Stimulated activated CD8-positive, alpha-beta memory T cell treated with anti-CD3 and anti-CD28 coated beads, Interleukin-7, amount 100 ng/mL, for 24 hours (primary cell): ENCODE measurements around the gene FAM124A.
"Not testable (repeated sequence)": the region's sequence is repeated elsewhere in the genome, so short reads cannot be mapped to it uniquely, and the experiment has no call there.

ENCODE experiments used
- DNase-seq: peaks from one replicate; pipeline ENCODE4 v3.0.0-alpha.2; 2020; ENCODE audit warnings: low read depth

Gene FAM124A

DNA sequence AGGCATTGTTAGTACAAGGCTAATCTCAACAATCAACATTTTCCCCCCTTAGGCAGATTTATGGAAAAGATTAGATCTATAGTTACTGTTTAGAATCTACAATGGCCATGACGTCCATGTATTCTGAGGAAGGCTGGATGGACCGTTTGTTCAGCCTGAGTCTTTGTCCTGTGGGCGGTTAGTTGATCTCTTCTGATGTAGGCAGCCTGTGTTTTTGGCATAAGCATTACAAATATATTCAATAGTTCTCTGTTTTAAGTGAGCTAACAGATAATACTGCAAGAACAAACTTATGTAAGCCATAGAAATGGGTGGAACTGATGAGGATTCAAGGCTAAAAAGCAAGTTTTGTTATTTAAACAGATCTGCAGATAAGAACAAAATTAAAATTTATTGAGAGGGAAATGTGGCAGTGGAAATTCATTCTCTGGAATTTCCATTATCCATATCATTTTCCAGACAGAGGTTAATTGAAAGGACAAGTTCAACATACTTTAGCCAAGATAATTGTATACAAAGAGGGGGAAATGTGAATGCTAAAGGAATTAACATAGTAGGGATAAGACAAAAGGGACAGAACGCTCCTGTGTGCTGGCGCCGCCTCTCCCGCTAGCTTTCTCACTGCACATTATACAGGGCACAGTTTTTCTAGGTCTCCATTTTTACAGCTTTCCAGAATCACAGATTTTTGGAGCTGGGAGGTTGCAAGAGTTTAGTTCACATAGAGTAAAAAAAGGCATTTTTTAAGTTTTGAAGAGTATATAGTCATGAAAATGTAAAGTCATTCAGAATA, 48.6 kb downstream of the FAM124A start:
- DNase-seq: no peak

DNA sequence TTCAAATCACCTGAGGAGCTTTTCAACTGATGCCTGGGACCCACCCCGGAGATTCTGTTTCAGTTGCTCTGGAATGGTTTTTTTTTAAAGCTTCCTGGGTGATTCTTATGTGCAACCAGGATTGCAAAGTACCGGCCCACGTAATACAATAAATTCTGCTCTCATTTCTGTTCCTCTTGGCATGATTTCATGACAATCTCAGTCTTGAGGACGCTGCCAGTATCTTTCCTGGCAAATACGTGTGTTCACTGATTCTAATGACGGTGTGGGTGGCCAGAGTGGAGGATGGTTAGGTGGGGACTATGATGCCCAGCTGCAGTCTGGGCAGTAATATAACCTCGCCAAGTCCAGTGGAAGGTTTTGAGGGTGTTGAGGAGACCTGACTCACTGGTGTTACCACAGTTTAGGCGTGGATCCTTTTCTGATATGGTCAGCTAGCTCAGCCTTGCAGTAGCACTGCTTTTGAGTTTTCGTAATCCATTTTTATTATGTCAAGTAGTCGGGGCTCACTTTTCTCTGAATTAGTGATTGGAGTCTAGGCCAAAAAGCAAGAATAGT, 49.4 kb downstream of the FAM124A start:
- DNase-seq: no peak

DNA sequence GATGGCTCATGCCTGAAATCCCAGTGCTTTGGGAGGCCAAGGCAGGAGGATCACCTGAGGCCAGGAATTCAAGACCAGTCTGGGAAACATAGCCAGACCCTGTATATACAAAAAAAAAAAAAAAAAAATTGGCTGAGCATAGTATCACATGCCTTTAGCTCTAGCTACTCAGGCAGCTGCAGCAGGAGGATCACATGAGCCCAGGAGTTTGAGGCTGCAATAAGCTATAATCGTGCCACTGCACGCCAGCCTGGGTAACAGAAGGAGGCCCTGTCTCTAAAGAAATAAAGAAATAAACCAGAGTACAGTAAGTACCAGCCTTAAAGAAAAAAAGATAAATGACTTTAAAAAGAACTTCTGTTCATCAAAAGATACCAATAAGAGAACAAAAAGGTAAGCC, 52.9 kb downstream of the FAM124A start:
- no peak for DNase-seq

DNA sequence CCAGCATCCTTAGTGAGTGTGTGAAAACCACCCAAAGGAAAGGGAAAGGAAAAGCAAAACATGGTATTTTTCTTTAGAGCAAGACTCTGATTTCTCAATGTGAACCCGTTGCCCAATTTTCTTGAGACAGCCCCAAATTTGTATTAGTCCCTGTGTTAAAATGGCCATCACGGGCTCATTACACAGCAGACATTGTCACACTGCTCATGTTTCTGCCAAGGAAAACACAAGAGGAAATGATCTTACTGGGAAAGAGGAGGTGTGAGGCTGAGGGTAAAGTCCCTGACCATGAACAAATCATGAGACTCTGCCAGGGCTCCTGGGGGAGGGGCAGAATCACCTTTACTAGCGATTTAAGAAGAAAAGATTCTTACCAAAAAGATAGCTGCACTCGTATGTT, 54.4 kb downstream of the FAM124A start:
- DNase-seq: no peak

DNA sequence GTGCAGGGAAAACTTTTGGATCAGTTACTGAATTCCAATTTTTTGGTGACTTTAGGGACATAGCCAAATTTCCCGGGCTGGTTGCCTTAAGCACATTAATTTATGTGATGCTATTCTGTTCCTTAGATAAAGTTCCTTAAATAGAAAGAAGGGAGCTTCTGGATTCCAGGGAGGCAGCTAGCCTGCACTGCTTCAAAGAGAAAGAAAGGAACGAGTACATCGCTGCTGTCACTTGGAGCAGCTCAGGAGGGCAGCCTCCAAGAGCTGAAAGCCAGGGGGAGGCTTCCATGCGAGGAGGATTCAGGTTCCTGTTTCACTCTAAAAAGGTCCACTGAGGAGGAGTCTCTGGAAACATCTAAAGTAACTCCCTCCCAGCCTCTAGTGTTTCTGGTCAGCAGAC, 55.7 kb downstream of the FAM124A start:
- DNase-seq: no peak

DNA sequence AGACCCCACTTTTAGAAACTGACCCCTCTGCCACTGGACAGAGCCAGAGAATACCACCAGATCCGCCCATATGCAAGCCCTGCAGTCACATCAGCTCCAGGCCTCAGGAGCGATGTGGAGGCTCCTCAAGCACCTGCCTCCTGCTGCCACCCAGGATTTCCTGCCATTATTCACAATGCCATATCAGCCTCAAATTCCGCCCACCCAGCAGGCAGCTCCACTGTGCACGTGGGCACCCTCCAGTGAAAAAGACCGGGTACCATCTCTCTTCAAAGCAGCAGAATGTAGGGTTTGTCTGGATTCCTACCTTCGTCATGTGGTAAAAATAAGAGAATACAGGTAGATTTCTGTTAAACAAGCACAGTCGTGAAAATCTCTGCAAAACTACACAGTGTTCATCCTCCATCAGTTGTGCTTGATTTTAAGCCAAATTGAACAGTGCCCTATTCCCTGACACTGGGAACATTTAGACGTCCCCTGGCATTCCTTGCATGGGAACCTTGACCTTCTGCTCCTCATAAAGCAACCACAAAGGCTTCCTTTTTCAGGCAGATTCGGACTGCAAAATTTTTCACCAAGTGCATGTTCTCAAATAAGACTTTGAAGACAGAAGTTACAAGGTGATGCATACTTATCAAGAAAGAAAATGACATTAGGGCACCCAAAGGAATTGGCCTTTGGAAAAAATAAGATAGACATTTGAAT, 56.4 kb downstream of the FAM124A start:
- no peak for DNase-seq

DNA sequence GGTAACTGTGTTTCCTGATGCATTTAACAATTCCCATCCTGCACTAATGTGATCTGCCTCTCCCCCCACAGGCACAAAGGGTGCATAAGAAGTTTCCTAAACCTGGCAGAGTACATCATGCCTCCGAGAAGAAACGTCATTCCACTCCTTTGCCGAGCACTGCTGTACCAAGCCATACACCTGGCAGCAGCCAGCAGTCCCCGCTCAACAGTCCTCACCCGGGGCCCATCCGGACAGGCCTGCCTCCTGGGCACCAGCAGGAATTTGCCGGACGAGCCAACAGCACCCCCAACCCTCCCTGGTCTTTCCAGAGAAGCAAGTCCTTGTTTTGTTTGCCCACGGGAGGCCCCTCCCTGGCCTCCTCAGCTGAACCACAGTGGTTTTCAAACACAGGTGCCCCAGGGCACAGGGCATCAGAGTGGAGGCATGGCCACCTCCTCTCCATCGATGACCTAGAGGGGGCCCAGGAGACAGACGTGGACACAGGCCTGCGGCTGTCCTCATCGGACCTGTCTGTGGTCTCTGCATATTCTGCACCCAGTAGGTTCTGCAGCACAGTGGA, 58.3 kb downstream of the FAM124A start:
- DNase-seq: no peak

DNA sequence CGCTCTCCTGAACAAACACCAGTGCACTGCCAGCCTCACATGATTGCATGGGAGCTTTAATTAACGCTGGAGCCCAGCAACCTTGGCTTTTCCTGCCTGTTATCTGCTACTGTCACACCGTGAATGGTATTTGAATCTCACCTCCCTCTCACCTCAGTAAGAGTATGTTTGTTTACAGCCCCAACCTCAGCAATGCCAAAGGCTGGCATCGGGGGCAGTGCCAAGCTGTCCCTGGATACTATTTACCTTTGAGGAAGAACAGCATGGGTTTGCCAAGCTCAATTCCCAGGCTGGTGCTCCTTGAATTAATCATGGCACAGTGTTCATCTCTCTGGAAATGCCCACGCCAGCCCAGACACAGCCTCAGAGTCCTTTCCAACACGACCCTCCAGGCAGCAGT, 60.1 kb downstream of the FAM124A start:
- no peak for DNase-seq

DNA sequence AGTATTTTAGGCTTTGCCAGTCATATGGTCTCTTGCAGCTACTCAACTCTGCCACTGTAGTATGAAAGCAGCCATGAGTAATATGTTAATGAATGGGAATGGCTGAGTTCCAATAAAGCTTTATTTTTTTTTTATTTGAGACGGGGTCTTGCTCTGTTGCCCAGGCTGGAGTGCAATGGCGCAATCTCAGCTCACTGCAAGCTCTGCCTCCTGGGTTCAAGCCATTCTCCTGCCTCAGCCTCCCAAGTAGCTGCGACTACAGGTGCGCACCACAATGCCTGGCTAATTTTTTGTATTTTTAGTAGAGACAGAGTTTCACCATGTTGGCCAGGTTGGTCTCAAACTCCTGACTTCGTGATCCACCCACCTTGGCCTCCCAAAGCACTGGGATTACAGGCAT, 60.7 kb downstream of the FAM124A start:
- DNase-seq: not testable (repeated sequence)

DNA sequence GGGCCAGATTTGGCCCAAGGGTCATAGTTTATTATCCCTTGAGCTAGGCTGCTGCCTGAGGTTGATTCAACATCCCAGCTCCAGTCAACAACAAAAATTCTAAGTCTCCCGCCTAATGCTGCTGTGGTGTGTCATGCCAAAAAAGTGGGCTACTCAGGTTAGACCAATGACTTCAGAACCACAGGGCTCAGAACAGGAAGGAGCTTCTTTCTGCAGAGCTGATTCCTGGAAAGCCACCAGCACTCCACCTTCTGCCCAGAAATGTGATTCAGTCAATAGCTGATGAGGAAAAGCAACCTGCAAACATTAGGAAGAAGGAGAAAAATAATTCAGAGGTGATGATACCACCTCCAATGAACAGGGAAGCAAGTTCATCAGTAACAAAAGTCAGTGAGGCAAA, 61.2 kb downstream of the FAM124A start:
- no peak for DNase-seq

DNA sequence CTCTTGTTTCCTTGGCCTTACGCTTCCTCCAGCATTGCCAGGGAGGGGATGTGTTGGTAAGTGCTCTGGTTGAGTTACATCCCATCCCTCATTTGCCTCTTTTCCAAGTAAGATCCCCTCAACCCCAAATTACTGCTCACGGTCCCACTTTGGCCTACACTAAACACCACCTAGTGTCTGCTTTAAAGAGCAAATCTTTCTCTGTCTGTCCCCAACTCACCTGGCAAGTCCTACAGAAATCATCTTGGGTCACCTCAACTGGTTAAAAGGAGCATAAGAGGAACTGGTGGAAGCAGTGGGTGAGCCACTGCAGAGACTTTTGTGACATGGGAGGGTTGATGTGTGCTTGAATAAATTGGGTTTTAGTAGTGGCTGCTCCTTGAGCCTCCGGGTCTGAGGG, 62.1 kb downstream of the FAM124A start:
- no peak for DNase-seq

DNA sequence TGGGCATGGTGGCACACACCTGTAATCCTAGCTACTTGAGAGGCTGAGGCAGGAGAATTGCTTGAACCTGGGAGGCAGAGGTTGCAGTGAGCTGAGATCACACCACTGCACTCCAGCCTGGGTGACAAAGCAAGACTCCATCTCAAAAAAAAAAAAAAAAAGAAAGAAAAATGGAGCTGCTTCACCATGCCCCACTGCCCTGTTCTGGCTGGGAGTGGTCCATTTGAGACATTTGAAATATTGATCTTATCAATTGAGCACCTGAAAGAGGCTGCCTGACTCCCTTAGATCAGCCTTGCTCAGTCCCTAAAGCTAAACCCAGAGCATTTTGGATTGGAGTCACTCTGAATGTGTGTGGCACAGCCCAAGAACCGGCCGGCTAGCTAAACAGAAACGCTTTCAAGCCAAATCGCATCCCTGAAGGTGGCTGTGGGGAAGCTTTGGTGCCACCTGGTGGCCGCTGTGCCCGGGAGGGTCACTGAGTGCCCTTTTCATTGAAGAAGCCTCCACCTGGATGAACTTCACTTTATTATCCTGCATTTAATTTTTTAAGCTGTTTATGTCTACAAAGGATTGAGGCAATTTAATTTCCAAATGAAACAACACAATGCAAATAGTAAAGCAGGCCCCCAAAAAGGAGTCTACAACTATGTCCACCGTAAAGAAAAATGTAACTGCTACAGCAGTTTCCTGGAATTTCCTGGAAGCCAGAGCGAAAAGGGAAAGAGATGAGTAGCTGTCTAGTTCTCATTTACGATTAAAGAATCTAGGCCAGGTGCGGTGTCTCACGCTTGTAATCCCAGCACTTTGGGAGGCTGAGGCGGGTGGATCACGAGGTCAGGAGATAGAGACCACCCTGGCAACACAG, 64.2 kb downstream of the FAM124A start:
- peak; percentile 64 for DNase-seq

DNA sequence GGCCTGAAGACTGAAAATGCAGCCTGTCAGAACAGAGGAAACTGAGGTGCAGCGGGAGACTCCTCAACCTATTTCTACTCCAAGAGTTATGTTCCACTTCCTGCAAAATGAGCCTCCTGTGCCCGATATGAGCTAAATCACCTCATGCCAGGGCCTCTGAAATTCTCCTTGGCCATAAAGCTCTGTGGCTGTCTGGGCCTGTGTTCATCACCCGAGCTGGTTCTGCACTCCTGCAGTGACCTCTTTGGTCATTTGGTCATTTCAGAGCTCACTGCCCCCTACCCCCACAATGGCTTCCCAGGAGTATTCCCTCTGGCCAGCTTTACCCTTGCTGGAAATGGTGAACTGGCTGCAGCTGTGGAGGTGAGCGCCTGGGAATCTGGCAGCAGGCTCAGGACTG, 65.6 kb downstream of the FAM124A start:
- no peak for DNase-seq

DNA sequence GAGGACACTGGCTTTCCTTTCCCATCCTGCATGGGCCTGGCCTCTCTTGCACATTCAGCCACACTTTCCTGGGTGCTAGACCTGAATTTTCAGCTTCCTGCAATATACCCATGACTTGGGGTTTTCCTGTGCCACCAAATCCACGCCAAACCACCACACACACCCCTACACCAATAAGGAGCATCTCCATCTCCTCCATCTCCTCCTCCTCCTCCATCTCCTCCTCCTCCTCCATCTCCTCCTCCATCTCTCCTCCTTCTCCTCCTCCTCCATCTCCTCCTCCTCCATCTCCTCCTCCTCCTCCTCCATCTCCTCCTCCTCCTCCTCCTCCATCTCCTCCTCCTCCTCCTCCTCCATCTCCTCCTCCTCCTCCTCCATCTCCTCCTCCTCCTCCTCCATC, 66.1 kb downstream of the FAM124A start:
- not testable (repeated sequence) for DNase-seq

DNA sequence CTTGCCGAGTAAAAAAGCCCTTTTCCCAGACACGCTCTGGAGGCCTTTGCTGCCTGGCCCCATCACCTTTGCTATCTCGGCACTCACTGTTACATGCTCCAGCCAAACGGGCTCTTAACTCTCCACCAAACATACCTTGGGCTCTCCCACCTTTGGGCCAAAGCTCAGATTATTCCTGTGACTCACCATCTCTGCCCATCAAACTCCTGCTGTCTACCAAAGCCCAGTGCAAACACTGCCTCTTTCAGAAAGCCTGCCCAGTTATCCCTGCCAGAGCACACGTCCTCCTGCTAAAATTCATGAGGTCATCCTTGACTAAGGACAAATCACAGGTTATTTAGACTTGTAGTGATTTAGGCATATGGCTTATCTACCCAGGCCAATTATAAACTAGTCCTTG, 69.1 kb downstream of the FAM124A start:
- no peak for DNase-seq

DNA sequence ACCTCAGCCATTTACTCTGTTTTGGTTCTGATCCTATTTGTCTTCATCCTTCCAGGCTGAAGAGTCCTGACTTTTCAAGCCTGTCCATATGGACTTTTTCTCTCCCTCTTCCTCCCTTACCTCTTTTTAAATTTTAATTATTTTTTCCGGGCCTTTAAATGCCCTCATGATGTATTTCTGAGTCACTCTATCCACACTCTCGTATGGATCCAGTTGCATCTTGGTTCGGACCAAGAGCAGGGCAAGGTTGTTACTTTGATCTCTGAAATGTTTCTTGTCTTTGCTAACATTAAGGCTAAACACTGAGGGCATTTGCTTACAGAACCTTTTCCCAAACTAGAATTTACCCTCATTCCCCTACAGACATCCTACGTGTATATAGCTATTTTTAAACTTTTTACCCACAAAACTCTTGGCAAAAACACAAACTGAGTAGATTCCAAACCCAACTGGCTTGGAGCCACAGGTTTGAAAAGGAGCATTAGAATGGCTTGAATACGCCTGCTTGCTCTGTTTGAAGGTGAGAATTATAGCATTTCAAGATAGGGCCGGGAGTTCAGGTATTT, 69.9 kb downstream of the FAM124A start:
- DNase-seq: no peak

DNA sequence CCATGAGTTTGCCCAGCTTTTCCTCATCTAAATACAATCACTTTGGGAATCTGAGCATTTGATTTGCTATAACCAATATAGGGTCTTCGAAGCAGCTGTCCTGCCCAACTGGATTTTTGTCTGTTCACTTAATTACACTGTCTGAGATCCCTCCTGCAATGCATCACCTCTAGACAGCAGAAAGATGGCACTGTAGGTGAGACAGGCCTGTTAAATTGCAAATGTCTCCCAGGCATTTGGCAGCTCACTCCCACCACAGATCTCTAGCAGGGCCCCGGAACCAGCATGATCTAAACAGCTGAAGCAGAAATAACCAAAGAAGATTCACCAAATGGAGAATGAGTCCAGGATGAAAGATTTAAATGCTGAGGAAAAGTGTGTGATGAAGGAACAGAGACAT, 75.4 kb downstream of the FAM124A start:
- DNase-seq: no peak

DNA sequence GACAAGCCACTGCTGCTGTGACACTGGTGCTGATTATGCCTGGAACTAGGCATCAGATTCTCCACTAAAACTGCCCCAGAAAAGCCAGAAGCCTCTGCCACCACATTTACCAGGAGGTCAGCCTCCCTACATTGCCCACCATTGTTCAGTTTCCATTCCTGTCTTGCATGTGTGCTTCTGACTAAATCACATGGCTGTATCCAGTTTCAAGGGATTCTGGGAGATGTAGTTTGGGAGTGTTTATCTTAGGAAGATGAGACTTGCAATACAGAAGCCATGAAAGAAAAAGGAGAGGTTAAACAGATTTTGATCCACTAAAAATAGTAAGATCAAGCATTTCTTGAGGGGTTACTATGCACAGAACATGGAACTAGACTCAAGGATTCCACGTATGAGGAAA, 76.6 kb downstream of the FAM124A start:
- no peak for DNase-seq

DNA sequence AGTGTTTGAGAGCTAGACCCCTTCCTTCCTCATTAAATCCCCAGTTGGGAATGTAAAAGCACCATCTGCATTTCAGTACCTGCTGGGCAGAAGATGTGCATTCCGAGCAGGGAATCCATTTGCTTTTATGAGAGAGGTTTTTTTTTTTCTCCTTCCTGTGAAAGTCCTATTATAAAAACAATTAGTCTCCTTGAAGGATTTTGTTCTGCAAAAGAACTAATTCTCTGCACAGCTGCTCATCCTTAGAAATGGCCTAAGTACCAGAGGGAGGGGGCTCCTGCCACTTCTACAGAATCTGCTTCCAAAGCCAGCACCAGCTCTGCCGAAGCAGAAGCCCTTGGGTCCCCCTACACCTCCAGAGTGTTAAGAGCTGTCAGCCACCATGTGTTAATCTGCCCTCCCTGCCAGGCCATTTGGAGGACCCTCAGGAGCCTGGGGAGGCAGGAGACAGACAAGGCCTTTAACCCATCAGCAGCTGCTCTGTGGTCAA, 80.9 kb downstream of the FAM124A start:
- DNase-seq: no peak

DNA sequence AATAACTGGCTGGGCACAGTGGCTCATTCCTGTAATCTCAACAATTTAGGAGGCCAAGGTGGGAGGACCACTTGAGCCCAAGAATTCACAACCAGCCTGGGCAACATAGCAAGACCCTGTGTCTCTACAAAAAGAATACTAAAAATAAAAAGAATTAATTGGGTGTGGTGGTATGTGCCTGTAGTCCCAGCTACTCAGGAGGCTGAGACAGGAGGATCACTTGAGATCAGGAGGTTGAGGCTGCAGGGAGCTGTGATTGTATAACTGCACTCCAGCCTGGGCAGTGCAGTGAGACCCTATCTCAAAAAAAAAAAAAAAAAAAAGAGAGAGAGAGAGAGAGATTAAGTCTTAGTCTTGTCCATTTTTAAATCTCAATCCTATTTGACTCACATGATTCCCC, 81.7 kb downstream of the FAM124A start:
- DNase-seq: no peak

DNA sequence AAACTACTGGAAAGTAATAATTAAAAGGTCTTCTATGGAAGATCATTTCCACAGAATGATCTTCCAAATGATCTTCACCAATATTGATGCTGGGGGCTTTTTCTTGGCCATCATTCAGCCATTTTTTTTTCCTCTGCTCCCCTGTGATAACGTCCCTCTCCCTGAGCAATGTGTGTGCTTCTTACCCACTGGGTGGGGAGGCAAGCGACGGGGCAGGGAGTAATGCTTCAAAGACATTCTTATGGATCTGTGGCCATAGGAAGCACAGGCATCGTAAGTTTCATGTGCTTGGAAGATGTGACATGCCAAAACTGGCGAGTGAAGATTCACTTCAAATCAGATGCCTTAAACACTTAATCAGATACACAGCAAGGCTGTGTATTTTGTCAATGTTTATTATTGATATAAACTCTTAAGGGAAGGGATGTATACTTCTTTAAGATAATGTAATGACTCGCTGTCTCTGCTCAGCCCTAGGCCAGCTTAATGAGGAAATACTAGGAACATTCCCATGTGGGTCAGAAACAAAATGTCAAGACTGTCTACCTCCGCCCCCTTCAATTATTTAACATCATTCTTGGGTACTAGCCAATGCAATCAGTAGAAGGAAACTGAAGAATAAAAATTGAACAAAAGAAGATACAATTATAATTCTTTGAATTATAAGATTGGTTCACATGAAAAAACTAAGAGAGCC, 83.2 kb downstream of the FAM124A start:
- no peak for DNase-seq
